Stimulated activated CD4-positive, alpha-beta T cell treated with anti-CD3 and anti-CD28 coated beads, Interleukin-4, amount 100 ng/mL, for 1 hour (primary cell): ENCODE data around the gene SLC25A17.
A peak's percentile ranks its signal among the peaks of the same experiment; 100 is the strongest.
"Not testable (repeated sequence)": the region's sequence is repeated elsewhere in the genome, so short reads cannot be mapped to it uniquely, and the experiment has no call there.

ENCODE experiments used
- DNase-seq: peaks from one replicate; pipeline ENCODE4 v3.0.0-alpha.2; 2020

The SLC25A17 gene

GRCh38 chr22:40818192-40818746, 877 bp downstream of the SLC25A17 start:
- no peak for DNase-seq

- no peak for DNase-seq
Measured at GRCh38 chr22:40817737-40818136, 1.4 kb downstream of the SLC25A17 start.

GRCh38 chr22:40813912-40814315, 5.2 kb downstream of the SLC25A17 start:
- DNase-seq: no peak

- DNase-seq: no peak
Measured at GRCh38 chr22:40808018-40808841, 10.9 kb downstream of the SLC25A17 start.

GRCh38 chr22:40806711-40807110, 12.4 kb downstream of the SLC25A17 start:
- no peak for DNase-seq

GRCh38 chr22:40805699-40806203, 13.4 kb downstream of the SLC25A17 start:
- DNase-seq: no peak

- DNase-seq: no peak
Measured at GRCh38 chr22:40805239-40805638, 13.9 kb downstream of the SLC25A17 start.

GRCh38 chr22:40803321-40803720, 15.8 kb downstream of the SLC25A17 start:
- DNase-seq: no peak

- no peak for DNase-seq
Measured at GRCh38 chr22:40799008-40799407, 20.1 kb downstream of the SLC25A17 start.

- no peak for DNase-seq
Measured at GRCh38 chr22:40797427-40797826, 21.7 kb downstream of the SLC25A17 start.

GRCh38 chr22:40792451-40792850, 26.7 kb downstream of the SLC25A17 start:
- no peak for DNase-seq

GRCh38 chr22:40791241-40791640, 27.9 kb downstream of the SLC25A17 start:
- DNase-seq: no peak

- DNase-seq: no peak
Measured at GRCh38 chr22:40789131-40789530, 30.0 kb downstream of the SLC25A17 start.

- DNase-seq: no peak
Measured at GRCh38 chr22:40782521-40782920, 36.6 kb downstream of the SLC25A17 start.

GRCh38 chr22:40781749-40782148, 37.4 kb downstream of the SLC25A17 start:
- DNase-seq: not testable (repeated sequence)

- no peak for DNase-seq
Measured at GRCh38 chr22:40769761-40770160, 49.4 kb downstream of the SLC25A17 start.

- DNase-seq: no peak
Measured at GRCh38 chr22:40768206-40768605, 50.9 kb downstream of the SLC25A17 start.

GRCh38 chr22:40766956-40767355, 52.2 kb downstream of the SLC25A17 start:
- DNase-seq: no peak

GRCh38 chr22:40764763-40765441, 54.2 kb downstream of the SLC25A17 start:
- peak; percentile 4 for DNase-seq

- DNase-seq: no peak
Measured at GRCh38 chr22:40759294-40759840, 59.8 kb downstream of the SLC25A17 start.

- DNase-seq: not testable (repeated sequence)
Measured at GRCh38 chr22:40758851-40759250, 60.3 kb downstream of the SLC25A17 start.

- no peak for DNase-seq
Measured at GRCh38 chr22:40758390-40758789, 60.8 kb downstream of the SLC25A17 start.

GRCh38 chr22:40757071-40757470, 62.1 kb downstream of the SLC25A17 start:
- DNase-seq: no peak
